GM12801 (cell line): ENCODE results near the gene GJD3.

ENCODE experiments used
- CTCF ChIP-seq: IDR thresholded peaks from one replicate; pipeline ENCODE4 v1.5.1; 2011; ENCODE audit warnings: control low read depth; ENCODE audit not compliant: insufficient read length; ENCODE audit errors: extremely low read depth

The GJD3 gene, protein sequence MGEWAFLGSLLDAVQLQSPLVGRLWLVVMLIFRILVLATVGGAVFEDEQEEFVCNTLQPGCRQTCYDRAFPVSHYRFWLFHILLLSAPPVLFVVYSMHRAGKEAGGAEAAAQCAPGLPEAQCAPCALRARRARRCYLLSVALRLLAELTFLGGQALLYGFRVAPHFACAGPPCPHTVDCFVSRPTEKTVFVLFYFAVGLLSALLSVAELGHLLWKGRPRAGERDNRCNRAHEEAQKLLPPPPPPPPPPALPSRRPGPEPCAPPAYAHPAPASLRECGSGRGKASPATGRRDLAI

DNA sequence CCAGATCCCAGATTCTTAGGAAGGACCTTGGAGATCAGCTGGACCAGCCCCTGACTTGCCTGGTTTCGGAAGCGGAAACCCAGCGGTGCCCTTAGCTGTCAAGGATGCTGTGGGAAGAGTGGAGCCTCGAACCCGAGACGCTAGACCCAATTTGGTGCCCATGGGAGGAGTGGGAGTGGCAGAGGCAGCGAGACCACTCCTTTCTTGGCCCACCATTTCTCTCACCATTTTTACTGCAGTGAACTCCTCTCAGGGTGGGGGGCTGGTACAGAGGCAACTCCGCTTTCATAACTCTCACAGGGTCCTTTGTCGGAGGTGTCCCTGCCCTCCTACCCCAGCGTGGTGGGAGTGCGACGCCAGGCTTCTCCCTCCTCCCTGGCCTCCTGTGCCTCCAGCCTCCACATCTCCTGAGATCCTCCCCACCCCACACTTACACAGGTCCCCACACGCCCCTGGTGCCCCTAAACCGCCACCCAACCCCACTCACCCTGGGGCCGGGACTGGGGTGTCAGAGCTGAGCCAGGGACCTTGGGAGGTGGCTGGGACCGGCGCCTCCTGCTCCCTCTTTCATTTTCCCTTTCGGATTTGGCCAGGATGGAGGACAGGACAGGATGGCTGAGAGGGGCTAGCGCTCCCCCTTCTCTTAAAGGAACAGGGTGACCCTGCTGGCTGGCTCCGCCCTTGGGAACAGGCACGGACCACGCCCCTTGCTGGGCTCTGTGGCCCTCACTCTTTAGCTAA, at the start of gene GJD3:
GJD3 (minus strand) TSS at position 617 of the 741 bp plus-strand sequence. CDS start 922 bp downstream, outside the sequence.
- no peak for TF ChIP-seq CTCF

DNA sequence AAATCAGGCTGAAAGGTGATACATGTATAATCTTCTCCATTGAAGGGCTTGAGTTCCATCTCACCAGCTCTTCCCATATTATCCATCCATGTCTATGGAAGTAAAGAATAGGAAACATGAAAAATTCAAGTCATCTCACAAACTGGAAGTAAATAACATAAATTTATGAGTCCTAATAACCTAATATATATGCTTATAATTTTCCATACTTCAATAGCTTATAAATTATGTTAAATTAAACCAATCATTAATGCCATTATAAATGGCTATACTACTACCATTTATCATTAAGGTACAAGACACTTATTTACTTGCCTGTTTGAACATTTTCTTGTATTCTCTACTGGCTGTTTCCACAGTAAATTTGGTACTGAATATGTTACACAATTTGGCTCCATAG, 48.3 kb upstream of the GJD3 start:
- no peak for TF ChIP-seq CTCF

GRCh38 chr17:40411821-40412220, 47.3 kb upstream of the GJD3 start:
- TF ChIP-seq CTCF: no peak

DNA sequence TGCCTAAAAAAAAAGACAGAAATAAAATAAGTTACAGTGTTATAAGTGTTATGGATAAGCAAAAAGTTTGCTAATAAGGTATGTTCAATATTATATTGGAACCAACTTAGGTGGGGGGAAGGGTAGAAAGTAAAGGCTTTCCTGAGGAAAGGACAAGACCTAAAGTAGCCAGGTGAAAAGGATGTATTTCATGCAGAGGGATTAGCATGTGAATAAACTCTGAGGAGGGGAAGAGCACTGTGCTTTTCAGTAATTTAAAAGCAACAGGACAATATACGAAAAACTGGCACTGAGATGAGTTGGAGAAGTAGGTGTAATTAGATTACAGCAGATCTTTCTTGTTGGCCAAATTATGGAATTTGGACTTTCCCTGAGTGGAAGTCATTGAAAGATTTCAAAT, 45.5 kb upstream of the GJD3 start:
- no peak for TF ChIP-seq CTCF

DNA sequence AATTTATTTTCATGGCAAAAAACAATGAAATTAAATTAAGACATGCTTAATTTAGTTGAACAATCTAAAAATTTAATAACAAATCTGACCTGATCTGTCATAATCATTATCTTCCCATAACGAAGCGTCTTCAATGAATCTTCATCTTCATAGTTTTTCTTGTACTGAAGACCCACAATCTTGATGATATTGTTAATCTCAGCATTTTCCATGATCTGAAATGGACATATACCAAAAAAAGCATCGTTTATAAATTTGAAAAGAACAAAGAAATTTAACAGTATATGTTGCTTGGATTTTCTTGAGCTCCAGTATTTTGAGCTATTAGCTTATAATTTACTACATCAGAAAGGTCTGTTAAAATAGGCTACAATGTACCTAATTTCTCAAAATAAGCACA, 42.9 kb upstream of the GJD3 start:
- no peak for TF ChIP-seq CTCF

GRCh38 chr17:40404003-40404402, 39.5 kb upstream of the GJD3 start:
- no peak for TF ChIP-seq CTCF

DNA sequence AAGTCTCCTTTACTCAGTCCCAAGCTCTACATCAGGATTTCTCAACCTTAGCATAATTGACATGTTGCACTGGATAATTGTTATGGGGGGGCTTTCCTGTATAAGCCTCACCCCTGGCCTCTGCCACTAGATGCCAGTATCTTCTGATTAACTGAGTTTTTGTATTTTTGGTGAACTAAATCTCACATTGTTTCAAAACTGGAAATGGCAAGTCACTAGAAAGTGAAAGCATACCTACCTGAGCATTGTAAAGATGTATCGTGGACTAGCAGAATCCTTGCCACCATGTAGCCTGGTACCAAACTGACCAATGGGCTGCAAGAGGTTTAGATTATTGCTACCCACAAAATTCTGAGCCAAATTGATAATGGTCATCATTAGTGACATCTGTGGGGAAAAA, 38.1 kb upstream of the GJD3 start:
- TF ChIP-seq CTCF: no peak
